ENCODE data around the gene NMNAT2. TPM values are rescaled to one million over a fixed set of nuclear protein-coding genes. Genes with fewer than 3 reads are reported as not detected.

Gene NMNAT2
- total and polyA plus RNA-seq, 7 donors, result under 0.01 to 5.5 (median 3.6) TPM

DNA sequence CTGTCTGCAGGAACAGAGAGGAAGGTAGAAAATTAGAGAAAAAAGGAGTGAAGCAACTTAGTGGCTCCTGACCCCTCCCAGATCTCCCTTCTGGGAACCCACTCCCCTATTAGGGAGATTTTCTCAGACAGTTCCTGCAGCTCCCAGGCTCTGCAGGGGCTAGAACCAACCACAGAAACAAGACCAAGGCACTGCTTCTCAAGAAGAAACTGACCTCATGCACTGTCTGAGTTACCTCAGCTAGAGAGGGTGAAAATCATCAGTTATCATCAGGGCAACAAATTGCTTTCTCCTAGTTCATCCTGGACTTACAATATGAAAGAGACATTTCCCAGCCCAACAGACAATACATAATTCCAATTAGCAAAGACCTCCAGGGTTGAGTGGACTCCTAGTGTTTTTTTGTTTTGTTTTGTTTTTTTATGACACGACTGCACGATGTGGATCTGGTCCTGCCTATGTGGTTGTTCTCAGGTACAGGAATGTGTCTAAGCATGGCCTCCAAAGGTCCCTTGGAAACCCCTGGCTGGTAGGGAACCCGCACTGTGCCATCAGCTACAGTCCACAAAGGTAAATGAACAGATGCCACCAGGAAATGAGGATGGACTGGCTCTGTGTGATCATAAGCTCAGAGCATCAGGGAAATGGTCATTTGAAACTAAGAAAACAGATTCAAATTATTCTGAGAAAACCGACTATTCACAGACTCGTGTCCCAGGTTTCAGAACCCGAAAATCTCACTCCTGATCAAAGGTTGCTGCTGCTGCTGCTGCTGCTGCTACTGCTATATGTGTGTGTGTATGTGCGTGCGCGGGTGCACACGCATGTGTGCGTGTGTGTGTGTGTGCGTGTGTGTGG is 166.8 kb downstream of the NMNAT2 start:
- 93 to 95% methylated on average over 12 of the region's 12 CpGs for WGBS, 2 donors
- no peaks in the 10 kb centered on the region for H3K36me3 ChIP-seq
- no peak overlapping the region for H3K27ac ChIP-seq
- intact Hi-C loops (cut with DNase I), result no loop called here
- peaks cover 0 to 8% (median 0%) of the 10 kb centered on the region in 4 donors for H3K4me1 ChIP-seq
- H3K4me3 ChIP-seq, result no peak overlapping the region
- no peaks in the 10 kb centered on the region for H3K9me3 ChIP-seq
- no peak for DNase-seq
- TF ChIP-seq, protein P1, sequence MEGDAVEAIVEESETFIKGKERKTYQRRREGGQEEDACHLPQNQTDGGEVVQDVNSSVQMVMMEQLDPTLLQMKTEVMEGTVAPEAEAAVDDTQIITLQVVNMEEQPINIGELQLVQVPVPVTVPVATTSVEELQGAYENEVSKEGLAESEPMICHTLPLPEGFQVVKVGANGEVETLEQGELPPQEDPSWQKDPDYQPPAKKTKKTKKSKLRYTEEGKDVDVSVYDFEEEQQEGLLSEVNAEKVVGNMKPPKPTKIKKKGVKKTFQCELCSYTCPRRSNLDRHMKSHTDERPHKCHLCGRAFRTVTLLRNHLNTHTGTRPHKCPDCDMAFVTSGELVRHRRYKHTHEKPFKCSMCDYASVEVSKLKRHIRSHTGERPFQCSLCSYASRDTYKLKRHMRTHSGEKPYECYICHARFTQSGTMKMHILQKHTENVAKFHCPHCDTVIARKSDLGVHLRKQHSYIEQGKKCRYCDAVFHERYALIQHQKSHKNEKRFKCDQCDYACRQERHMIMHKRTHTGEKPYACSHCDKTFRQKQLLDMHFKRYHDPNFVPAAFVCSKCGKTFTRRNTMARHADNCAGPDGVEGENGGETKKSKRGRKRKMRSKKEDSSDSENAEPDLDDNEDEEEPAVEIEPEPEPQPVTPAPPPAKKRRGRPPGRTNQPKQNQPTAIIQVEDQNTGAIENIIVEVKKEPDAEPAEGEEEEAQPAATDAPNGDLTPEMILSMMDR (IDR thresholded peaks at IDR 0.05), result no peak
- TF ChIP-seq POLR2A (IDR thresholded peaks at IDR 0.05), result no peak
- no peak for TF ChIP-seq EP300 (IDR thresholded peaks at IDR 0.05)
- no peak for TF ChIP-seq POLR2AphosphoS5 (IDR thresholded peaks at IDR 0.05)
- no peaks in the 10 kb centered on the region for H3K27me3 ChIP-seq

DNA sequence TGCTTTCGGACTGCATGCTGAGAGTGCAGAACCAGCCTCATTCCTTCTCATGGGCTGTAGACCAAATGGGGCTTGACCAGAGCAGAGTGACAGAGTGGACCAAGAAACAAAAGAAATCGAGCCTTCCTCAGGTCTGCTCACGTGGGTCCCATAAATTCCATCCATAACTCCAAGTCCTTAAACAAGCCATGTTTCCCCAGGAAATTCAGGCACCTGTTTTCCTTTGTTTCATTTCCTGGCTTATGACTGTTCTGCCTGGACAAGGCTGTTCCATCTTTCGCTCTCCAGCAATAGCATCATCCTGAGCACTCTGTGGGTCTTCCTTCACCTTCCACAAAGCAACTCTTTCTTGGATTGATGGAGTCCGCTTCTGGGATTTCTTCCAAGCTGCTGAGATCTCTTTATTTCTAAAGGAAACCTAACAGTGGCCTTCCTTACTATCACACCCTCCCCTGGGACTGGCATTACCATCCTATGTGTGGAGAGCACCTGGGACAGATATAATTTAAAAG is 168.2 kb downstream of the NMNAT2 start:
- Histone ChIP-seq H3K27ac (no peak overlapping the region), H3K9me3 (no peaks in the 10 kb centered on the region), H3K4me1 (peaks cover 0 to 8% (median 0%) of the 10 kb centered on the region in 4 donors), H3K36me3 (no peaks in the 10 kb centered on the region), H3K27me3 (no peaks in the 10 kb centered on the region), H3K4me3 (no peak overlapping the region)
- 82 to 86% methylated on average over 5 of the region's 5 CpGs for WGBS, 2 donors
- DNase-seq, result no peak
- TF ChIP-seq POLR2A (IDR thresholded peaks at IDR 0.05) (no peak), POLR2AphosphoS5 (IDR thresholded peaks at IDR 0.05) (no peak), EP300 (IDR thresholded peaks at IDR 0.05) (no peak)
- TF ChIP-seq, protein P1 (IDR thresholded peaks at IDR 0.05), result no peak
- intact Hi-C loops (cut with DNase I), result no loop called here

DNA sequence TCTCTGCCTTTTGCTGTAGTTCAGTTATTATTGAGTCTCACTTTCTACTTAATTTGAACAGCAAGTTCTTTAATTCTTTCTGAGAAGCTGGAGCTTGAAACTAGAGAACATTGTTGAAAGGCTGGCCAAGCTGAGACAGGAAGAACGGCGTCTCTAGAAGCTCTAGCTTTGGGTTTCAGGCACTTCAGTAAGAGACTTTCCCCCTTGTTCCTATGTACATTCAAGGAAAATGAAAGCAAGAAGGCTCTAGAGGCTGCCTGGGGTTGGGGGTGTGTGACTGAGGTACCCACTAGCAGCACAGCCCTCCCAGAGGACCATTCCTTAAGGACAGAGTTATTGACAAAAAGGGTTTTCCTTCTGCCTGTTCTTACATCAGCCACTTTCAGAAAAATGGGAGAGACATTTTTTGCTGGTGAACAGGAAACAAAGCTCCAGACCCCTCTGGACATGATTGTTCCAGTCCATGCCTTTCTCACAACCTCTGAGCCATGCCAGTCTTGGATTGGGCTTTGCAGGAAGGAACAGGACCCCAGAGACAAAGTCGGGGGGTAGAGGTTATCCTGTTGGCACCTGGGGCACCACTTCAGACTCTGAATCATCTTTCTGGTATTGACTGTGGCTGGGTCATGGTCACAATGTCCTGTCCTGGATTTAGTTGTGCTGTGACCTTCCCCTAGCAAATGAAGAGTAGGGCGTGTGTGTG is 169.0 kb downstream of the NMNAT2 start:
- no peaks in the 10 kb centered on the region for H3K27me3 ChIP-seq
- H3K27ac ChIP-seq, result no peak overlapping the region
- H3K4me1 ChIP-seq, result peaks cover 0 to 8% (median 0%) of the 10 kb centered on the region in 4 donors
- H3K9me3 ChIP-seq, result no peaks in the 10 kb centered on the region
- H3K4me3 ChIP-seq, result no peak overlapping the region
- no peaks in the 10 kb centered on the region for H3K36me3 ChIP-seq
- TF ChIP-seq EP300 (IDR thresholded peaks at IDR 0.05), result no peak
- TF ChIP-seq POLR2A (IDR thresholded peaks at IDR 0.05), result no peak
- TF ChIP-seq POLR2AphosphoS5 (IDR thresholded peaks at IDR 0.05), result no peak
- TF ChIP-seq, protein P1 (IDR thresholded peaks at IDR 0.05), result no peak
- 75 to 87% methylated on average over 4 of the region's 4 CpGs for WGBS, 2 donors
- DNase-seq, result no peak
- intact Hi-C loops (cut with DNase I), result no loop called here

DNA sequence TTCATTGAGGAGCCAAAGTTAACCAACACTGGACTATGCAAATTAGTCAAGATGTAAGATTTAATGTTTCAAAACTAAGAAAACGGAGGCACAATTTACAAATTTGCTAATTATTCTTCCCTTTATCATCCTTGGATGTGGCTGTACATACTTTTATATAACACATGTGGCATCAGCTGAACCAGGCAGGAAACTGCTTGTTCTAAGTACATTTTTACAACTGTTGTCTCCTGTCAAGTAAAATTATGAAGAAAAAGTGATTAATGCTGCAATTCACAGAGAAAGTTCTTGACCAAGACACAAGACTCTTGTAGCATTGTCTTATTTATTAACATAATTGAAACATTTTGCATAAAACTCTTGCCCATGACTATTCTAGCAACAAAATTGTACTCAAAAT is 170.2 kb downstream of the NMNAT2 start:
- no peak overlapping the region for H3K4me3 ChIP-seq
- H3K9me3 ChIP-seq, result no peaks in the 10 kb centered on the region
- H3K4me1 ChIP-seq, result no peaks in the 10 kb centered on the region
- TF ChIP-seq POLR2AphosphoS5 (IDR thresholded peaks at IDR 0.05), result no peak
- no peak for TF ChIP-seq POLR2A (IDR thresholded peaks at IDR 0.05)
- no peak for TF ChIP-seq EP300 (IDR thresholded peaks at IDR 0.05)
- TF ChIP-seq, protein P1 (IDR thresholded peaks at IDR 0.05), result no peak
- no peak for DNase-seq
- H3K27me3 ChIP-seq, result no peaks in the 10 kb centered on the region
- no peaks in the 10 kb centered on the region for H3K36me3 ChIP-seq
- 81 to 90% methylated on average over 1 of the region's 1 CpG for WGBS, 2 donors
- intact Hi-C loops (cut with DNase I), result no loop called here
- no peak overlapping the region for H3K27ac ChIP-seq
